Left cardiac atrium (tissue), 4 donors: ENCODE measurements around the gene UBE4A. TPM values are rescaled to one million over a fixed set of nuclear protein-coding genes. Genes with fewer than 3 reads are reported as not detected.

Experiments
- ATAC-seq, 2 donors: fragments of 200-7000 bp; cut with Tn5 transposase; one replicate each; pipeline ENCODE4 v1.9.1; 2020; ENCODE audit warnings: mild to moderate bottlenecking in 2 of 2, moderate library complexity in 2 of 2
- DNase-seq: peaks from one replicate; pipeline ENCODE4 v3.0.0-alpha.2; 2020
- intact Hi-C, 2 donors: fragments of 100-400 bp; cut with DNase I; formaldehyde crosslinking; loops; one replicate each; pipeline versions ENCODE4 v1.14.1 to v1.15.1; 2022 to 2023
- total RNA-seq, 2 donors: library from RNA; stranded (reverse); fragmentation: NEBNext Ultra II Directional; extraction: Animal tissue kit (Norgen Biotek cat#: 25700); gene quantifications; one replicate each; pipeline ENCODE4 v1.2.1, GENCODE V29; 2021
- donor health status: DM: no; HTN: yes; CAD: no.
- donor health status: DM: no; HTN: yes; CAD: no; lungs with severe emphysema.
- donor health status: DM: yes; HTN: yes; CAD: no.
- donor health status: Dilated cardiomyopathy.

The UBE4A gene
- total RNA-seq, 2 donors from 2014 or later = 32.9 to 41.2 TPM

DNA sequence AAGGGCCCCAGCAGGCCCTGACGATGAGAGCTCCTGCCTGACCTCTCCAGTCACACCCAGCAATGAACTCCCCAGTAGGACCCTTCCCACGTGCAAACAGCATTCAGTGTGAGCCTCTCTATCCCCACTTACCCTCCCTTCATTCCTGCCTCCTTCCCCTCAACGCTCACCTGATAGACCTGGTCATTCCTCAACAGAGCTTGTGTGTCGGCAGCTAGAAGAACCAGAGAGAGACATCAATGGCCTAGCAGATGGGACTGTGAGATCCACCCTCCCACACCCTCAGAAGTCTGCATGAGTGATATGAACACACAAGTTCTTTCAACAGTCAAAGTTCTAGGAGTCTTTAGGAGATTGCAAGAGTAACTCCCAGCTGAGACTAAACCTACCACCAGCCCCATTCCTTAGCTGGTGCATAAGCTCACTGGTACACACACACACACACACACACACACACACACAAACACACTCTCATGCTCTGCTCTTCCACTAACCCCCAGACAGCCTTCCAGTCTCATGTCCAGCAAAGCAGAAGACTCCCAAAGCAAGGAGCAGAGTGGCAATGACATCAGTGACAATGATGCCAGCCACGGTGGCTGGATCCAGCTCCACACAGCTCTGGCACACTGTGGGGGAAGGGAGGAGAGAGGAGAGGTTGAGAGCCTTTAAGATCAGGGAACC, 20.0 kb upstream of the UBE4A start:
- DNase-seq (no peak), ATAC-seq (no peak)
- intact Hi-C loops = no loop called here

DNA sequence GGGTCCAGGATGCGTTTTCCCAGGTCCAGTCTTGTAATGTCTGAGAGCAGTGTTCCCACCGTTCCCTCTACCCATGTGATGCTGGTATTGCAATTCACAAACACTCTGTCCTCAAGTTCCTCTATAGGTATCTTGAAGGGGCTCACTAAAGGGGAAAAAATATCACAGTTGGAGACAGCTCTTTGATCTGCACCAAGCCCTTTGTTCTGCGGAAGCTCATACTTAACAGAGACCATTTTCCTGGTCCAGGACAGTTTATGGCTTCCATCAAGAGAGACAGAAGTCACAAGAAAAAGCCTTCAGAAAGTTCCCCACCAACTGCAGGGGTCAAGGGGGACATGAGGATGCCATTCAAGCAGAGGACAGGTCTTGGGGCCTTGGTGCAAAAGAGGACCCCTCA, 19.0 kb upstream of the UBE4A start:
- DNase-seq (no peak), ATAC-seq (no peak)
- intact Hi-C loops = no loop called here

DNA sequence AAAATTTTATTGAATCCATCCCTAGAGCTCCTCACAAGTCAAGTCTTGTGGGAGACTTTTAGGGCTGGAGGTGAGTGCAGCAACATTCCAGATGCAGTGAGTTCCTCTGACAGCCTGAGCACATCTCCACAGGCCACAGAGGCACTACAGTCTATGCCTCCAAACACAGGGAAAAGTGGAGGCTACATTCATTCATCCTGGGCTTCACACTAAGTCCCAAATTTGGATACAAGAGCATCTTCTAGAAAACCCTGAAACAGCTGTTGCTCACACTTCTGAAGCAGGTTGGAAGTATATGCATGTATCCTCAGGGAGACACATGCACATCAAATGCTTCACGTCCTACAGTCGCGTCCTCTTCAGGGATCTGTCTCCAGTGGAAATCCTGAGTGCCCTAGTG, 18.1 kb upstream of the UBE4A start:
- ATAC-seq (no peak), DNase-seq (no peak)
- intact Hi-C loops = no loop called here

DNA sequence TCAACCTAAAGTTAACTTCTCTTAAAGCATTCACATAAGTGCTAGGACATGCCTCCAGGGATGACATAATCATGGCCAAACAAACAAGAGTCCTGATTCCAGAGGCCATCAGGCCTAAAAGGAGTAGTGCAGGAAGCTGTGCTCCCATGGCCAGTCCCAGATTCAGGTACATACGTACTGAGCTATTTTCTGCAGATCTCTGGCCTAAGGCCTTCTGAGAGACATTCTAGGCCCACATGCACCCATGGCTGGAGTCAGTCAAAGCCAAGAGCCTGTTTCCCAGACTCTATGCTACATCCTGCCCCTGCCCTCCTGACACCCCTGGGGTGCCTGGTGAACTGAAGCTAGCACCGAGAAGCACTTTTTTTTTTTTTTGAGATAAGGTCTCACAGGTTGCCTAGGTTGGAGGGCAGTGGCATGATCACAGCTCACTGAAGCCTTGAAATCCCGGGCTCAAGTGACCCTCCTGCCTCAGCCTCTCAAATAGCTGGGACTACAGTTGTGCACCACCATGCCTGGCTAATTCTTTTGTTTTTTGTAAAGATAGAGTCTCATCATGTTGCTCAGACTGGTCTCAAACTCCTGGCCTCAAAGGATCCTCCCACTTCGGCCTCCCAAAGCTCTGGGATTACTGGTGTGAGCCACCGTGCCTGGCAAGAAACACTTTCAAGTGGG, 17.4 kb upstream of the UBE4A start:
- intact Hi-C loops = no loop called here
- DNase-seq (no peak), ATAC-seq (no peak)

DNA sequence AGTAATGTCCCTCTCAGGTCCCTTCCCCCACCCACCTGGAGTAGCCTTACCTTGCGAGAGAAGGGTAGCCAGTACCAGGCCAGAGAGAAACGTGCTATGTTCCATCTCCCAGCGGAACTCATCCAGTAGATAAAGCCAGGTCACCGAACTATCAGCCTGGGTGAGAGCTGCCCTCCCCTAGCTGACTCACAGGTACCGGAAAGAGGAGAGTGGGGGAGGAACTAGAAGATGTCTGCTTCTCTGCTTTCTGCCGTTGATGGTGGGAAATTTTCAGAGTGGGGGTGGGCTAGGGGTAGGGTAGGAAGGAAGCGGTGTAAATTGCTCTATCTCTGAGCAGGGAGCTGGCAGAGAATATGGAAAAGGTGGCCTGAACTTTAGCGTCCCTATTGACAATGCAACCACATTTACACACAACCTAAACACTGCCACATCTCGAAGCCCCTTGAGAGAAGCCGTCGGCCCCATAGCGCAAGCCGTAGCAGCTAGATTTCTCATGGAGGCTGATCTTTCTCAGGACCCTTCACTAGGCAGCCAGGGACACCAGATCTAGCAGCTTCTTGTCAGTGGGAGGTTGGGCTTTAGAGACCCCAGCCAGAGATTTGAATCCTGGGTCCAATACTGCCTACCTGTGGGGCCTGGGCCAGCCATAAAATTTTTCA, 16.8 kb upstream of the UBE4A start, which contains the start of gene CD3D:
CD3D (minus strand) TSS at position 203 of the 659 bp plus-strand sequence; CDS start at position 105, 98 bp downstream.
- no peak for DNase-seq
- intact Hi-C loops = no loop called here
- peak in 1 of 2 donors; percentile 47 for ATAC-seq

DNA sequence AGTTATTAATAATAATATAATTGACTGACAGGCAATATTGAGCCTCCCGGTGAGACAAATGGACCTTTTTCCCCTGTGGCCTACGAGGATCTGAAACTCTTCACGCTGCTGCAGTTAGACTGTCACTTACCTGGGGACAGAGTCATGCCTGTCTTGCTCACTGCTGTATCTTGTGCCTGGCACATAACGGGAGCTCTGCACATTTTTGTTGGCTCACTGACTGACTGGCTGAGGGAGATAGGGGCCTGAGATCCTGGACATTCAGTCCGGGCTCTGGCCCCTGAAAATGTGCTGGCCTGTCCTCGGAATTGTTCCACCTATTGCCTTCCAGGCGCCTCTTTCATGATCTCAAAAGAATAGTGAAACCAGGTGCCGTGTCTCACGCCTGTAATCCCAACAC, 16.2 kb upstream of the UBE4A start:
- ATAC-seq (no peak), DNase-seq (no peak)
- intact Hi-C loops = no loop called here

DNA sequence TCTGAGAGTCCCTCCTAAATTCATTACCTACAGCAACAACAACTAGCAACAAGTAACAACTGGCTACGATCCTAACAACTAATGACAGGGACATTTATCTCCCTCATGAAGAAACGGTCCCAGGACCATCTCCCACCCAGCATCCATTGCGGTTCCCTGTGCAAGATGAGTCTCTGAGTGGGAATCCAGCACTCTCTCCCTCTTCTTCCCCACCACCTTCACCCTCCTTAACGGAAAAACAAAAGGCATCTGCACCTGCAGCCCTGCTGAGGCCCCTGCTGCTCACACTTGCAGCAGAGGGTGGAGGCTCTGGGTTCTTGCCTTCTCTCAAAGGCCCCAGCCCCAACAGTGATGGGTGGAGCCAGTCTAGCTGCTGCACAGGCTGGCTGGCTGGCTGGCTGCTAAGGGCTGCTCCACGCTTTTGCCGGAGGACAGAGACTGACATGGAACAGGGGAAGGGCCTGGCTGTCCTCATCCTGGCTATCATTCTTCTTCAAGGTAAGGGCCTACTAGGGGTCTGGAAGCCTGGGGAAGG, 15.4 kb upstream of the UBE4A start, which contains the start of gene CD3G:
CD3G (plus strand) TSS at position 364 of the 535 bp plus-strand sequence; CDS start at position 444, 80 bp downstream.
- ATAC-seq = peak in 1 of 2 donors; percentile 55
- DNase-seq = no peak
- intact Hi-C loops = no loop called here

DNA sequence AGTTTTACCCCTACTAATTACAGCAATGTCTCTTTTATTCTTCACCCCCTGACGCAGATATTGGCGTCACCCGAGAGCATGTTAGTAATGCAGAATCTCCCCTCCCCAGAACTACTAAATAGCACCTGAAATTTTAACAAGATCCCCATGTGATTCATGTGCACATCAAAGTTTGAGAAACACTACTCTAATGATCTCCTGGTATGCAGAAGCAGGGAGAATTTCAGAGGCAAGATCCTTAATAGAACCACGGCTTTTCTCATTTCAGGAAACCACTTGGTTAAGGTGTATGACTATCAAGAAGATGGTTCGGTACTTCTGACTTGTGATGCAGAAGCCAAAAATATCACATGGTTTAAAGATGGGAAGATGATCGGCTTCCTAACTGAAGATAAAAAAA, 9.9 kb upstream of the UBE4A start:
- intact Hi-C loops = no loop called here
- no peak for ATAC-seq
- DNase-seq = no peak

DNA sequence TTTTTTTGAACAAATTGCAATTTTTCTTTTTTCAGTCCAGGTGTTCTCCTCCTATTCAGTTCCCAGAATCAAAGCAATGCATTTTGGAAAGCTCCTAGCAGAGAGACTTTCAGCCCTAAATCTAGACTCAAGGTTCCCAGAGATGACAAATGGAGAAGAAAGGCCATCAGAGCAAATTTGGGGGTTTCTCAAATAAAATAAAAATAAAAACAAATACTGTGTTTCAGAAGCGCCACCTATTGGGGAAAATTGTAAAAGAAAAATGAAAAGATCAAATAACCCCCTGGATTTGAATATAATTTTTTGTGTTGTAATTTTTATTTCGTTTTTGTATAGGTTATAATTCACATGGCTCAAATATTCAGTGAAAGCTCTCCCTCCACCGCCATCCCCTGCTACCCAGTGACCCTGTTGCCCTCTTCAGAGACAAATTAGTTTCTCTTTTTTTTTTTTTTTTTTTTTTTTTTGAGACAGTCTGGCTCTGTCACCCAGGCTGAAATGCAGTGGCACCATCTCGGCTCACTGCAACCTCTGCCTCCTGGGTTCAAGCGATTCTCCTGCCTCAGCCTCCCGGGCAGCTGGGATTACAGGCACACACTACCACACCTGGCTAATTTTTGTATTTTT, 6.2 kb upstream of the UBE4A start:
- intact Hi-C loops = loop anchor here (5.0 to 10.0 kb wide), 2 partner anchors 156 to 158 kb away; no protein-coding TSS in a partner anchor
- no peak for ATAC-seq

DNA sequence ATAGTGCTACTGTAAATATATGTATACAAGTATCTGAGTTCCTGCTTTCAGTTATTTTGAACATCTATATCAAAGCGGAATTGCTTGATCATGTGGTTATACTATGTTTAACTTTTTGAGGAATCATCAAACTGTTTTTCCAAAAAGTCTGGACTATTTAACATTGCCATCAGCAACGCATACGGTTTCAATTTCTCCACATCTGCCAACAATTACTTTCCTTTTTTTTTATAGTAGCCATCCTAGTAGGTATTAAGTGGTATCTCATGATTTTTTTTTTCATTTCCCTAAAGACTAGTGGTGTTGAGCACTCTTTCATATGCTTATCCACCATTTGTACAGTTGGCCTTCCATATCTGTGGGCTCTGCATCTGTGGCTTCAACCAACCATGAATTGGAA, 1.3 kb upstream of the UBE4A start:
- DNase-seq (no peak), ATAC-seq (no peak)
- intact Hi-C loops = loop anchor here in 1 of 2 donors (10.0 kb wide), 1 partner anchor 163 kb away; no protein-coding TSS in a partner anchor

More for the DNA sequence above, 6.2 kb upstream of the UBE4A start:
- no peak for DNase-seq

DNA sequence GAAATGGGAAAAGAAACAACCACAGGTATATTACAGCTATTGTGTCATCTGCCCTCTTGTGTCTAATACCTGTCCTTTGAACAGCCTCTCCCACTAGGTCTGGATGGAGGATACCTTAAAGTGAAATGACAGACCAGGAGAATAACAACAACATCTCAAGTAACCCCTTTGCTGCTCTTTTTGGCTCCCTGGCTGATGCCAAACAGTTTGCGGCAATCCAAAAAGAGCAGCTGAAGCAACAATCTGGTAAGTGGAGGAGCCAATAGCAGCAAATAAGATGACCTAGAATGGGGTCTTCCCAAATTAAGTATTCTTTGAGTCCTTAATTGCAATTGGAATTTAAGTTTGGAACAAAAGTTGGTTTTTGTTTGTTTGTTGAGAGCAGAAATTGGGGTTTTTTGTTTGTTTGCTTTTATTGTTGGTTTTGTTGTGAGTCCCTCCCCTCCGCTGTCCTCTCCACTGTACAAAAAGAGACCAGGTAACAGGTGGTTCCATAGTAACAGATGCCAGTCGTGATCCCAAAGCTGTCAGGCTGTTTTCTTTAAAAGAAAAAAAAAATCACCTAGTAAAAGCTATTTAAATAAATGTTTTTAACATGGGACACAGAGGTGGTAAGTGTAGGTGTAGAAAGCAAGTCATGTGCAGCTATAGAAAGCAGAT, 5.7 kb downstream of the UBE4A start:
- intact Hi-C loops = loop anchor here in 1 of 2 donors (5.0 kb wide), 1 partner anchor 168 kb away; no protein-coding TSS in a partner anchor
- ATAC-seq (no peak), DNase-seq (no peak)

DNA sequence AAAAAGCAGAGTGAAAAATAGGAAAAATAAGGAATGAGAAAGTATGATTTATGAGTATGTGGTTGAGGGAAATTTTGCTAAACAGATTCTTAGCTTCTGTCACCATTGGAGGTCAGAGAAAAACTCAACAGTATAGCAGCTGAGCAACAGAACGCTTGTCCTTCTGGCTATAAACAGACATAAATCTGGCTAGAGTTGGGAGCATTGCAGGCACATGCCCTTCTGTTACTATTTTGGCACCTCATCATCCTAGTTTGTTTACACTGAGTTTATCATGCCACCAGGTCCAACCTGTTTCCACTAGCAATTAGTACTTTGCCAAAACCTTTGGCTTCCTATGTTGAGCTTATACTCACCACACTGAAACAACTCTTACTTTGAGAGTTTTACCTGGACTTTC, 6.9 kb downstream of the UBE4A start:
- ATAC-seq = peak in 1 of 2 donors; percentile 57

DNA sequence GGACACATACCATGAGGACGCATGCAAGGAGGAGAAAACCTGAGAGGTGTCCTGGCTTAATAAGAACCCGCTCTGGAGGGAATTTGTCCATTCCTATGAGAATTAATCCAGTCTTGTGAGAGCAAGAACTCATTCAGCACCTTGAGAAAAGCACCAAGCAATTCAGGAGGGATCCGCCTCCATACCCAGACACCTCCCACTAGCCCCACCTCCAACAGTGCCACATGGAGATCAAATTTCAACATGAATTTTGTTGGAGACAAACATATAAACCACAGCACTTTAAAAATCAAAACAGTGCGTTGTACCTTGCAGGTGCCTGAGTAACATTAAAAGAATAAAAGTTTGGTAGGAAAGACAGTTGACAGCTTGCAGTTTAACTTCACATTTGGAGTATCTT, 11.4 kb downstream of the UBE4A start:
- DNase-seq = no peak
- no peak for ATAC-seq
- intact Hi-C loops = no loop called here

More for the DNA sequence above, 6.9 kb downstream of the UBE4A start:
- intact Hi-C loops = loop anchor here in 1 of 2 donors (5.0 kb wide), 1 partner anchor 169 kb away; no protein-coding TSS in a partner anchor
- DNase-seq = no peak

DNA sequence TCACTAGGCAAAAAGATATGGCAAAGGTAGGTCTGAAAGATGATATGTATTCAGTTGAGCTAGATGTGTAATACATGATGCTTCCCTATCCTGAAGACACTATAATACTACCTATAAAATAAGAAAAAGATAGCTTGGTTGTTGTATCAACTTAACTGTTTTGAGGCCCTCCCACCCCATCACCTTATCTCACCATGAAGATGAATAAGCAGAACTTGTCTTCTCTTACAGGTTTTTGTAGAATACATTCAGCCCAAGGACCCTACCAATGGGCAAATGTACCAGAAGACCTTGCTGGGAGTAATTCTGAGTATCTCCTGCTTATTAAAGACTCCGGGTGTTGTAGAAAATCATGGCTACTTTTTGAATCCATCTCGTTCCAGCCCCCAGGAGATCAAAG, 13.9 kb downstream of the UBE4A start:
- intact Hi-C loops = no loop called here
- DNase-seq (no peak), ATAC-seq (no peak)

DNA sequence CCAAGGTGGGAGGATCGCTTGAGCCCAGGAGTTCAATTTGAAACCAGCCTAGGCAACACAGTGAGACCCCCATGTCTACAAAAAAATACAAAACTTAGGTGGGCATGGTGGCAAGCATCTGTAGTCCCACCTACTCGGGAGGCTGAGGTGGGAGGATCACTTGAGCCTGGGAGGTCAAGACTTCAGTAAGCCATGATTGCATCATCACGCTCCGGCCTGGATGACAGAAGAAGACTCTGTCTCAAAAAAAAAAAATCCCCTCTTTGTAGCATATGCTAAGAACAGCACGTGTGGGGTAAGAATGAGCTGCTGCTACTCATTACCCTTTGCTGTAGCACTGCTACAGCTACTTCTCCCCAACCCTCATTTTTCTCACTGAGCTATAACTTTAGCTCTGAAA, 14.5 kb downstream of the UBE4A start:
- DNase-seq (no peak), ATAC-seq (no peak)
- intact Hi-C loops = no loop called here

DNA sequence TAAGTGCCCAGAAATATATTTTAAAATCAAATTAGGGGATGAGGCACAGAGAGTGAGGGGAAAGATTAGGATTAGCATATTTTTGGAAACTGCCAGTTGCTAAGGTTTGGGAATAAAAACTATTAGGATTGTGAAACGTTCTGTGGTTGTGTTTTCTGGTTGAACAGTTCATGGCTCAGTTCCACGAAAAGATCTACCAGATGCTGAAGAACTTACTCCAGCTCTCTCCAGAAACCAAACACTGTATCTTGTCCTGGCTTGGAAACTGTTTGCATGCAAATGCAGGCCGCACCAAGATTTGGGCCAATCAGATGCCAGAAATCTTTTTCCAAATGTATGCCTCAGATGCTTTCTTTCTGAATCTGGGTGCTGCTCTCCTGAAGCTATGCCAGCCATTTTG, 15.3 kb downstream of the UBE4A start:
- no peak for ATAC-seq
- intact Hi-C loops = no loop called here
- DNase-seq = no peak

DNA sequence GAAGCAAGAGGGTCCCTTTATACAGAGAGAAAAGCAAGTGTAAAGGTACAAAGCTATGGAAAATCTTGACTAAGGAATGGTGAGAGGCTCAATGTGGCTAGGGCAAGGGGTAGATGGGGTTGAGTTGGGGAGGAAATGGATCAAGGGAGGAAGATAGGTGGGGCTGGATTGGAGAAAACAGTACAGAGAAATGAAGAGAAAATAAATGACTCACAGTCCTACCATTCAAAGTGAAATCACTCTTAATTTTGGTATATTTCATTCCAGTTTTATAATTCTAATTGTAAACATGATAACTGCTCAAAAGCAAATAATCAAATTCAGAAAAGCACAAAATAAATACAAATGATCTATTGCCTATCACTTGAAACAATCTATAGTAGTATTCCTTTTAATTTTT, 16.6 kb downstream of the UBE4A start:
- ATAC-seq (no peak), DNase-seq (no peak)
- intact Hi-C loops = no loop called here

DNA sequence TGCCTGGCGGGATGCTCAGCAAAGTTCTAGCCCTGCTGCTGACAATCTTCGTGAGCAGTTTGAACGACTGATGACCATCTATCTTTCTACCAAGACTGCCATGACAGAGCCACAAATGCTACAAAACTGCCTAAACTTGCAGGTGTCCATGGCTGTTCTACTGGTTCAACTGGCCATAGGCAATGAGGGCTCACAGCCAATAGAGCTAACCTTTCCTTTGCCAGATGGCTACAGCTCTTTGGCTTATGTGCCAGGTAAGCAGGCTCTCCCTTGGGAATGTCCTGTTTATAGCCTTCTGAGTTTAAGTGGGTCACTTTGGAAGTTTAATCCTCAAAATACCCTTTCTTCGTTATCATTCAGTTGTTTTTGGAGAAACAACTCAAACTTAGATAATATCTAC, 20.1 kb downstream of the UBE4A start:
- DNase-seq (no peak), ATAC-seq (no peak)
- intact Hi-C loops = no loop called here

DNA sequence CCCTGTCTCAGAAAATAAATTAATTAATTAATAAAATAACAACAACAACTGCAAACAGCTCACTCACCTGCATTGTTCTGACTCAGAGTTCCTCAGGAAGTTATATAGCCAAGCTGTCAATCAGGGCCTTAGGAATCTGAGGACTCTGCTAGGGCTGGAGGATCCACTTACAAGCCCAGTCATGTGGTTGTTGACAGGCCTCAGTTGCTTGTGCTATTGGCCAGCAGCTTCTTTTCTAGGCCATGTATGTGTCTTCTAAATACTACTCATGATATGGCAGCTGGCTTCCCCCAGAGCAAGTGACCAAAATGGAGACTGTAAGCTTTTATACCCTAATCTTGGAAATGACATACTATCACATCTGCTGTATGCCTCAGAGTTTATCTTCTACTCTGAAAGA, 21.2 kb downstream of the UBE4A start:
- intact Hi-C loops = no loop called here
- DNase-seq (no peak), ATAC-seq (no peak)
